SH-SY5Y (cell line): ENCODE results near the gene ING2.

Source experiments
- GATA2 ChIP-seq: IDR thresholded peaks from 2 replicates; pipeline ENCODE4 v1.6.1; 2011; ENCODE audit warnings: mild to moderate bottlenecking, low read depth, low read length
- GATA3 ChIP-seq: IDR thresholded peaks from 2 replicates; pipeline ENCODE4 v1.6.1; 2011; ENCODE audit warnings: low read depth, mild to moderate bottlenecking, low read length, moderate library complexity

GRCh38 chr4:183478123-183478522, 26.7 kb upstream of the ING2 start:
- no peak for TF ChIP-seq GATA2
- TF ChIP-seq GATA3, result no peak
